ENCODE data around the gene POLR3H. TPM values are rescaled to one million over a fixed set of nuclear protein-coding genes. Genes with fewer than 3 reads are reported as not detected.

Gene POLR3H
- total RNA-seq, 1 donor from 2014 or later, result 44.5 TPM

DNA sequence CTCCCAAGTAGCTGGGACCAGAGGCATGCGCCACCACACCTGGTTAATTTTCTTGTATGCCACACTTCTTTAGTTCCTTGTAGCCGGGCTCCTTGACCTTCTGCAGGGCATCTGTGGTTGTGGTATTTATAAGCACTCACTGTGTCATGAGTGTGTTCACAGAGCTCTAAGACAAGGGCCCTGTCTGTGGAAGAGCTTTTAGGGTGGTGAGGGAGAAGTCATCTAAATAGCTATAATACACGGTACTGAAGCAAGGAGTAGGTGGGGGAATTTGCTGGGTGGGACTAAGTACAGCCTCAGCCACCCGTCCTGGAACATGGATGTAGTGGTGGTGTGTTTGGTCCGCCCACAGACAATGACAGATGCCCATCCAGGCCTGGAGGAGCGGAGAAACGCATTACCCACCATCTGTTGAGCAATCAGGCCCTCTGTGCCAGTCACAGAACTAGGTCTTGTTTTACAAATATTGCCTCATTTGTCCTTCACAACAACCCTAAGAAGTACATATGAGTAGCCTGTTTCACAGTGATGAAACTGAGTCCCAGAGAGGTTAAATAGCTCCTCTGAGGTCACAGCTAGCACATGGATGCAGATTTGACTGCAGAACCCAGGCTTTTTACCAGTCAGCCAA, 65.3 kb downstream of the POLR3H start:
- DNase-seq (ENCODE audit: low read depth), result no peak
- Histone ChIP-seq H3K9ac (ENCODE audit: low read length) (peak overlapping the region; percentile 68), H3K27ac (ENCODE audit: low read depth, low read length) (peak overlapping the region; percentile 17)

DNA sequence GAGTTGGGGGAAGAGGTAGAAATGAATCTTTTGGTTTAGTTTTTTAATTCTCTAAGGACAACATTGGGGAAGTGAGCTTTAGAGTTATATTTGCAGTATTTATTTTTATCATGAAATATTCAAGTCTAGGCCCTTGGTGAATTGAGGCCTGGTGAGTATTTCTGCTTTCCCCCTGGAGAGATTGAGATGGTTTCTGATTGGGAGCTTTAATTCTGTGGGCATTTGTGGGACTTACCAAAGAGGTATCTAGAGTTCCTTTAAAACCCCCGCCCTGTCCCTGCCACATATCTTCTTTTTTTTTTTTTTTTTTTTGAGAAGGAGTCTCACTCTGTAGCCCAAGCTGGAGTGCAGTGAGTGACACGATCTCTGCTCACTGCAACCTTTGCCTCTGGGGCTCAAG, 65.8 kb downstream of the POLR3H start:
- H3K4me1 ChIP-seq (ENCODE audit: insufficient read depth, low read length), result peaks cover 45% of the 10 kb centered on the region
- no peak for TF ChIP-seq EZH2 (IDR thresholded peaks at IDR 0.05; ENCODE audit: insufficient read depth, low read length)
- TF ChIP-seq, protein P1, sequence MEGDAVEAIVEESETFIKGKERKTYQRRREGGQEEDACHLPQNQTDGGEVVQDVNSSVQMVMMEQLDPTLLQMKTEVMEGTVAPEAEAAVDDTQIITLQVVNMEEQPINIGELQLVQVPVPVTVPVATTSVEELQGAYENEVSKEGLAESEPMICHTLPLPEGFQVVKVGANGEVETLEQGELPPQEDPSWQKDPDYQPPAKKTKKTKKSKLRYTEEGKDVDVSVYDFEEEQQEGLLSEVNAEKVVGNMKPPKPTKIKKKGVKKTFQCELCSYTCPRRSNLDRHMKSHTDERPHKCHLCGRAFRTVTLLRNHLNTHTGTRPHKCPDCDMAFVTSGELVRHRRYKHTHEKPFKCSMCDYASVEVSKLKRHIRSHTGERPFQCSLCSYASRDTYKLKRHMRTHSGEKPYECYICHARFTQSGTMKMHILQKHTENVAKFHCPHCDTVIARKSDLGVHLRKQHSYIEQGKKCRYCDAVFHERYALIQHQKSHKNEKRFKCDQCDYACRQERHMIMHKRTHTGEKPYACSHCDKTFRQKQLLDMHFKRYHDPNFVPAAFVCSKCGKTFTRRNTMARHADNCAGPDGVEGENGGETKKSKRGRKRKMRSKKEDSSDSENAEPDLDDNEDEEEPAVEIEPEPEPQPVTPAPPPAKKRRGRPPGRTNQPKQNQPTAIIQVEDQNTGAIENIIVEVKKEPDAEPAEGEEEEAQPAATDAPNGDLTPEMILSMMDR (IDR thresholded peaks at IDR 0.05; ENCODE audit: insufficient read depth, low read depth, low read length), result no peak
- no peak for DNase-seq (ENCODE audit: low read depth)
- no peaks in the 10 kb centered on the region for H3K36me3 Mint-ChIP-seq (ENCODE audit: low read depth, unreplicated experiment)
- no peaks in the 10 kb centered on the region for H3K36me3 ChIP-seq (ENCODE audit: insufficient read depth, low read length)
- no peaks in the 10 kb centered on the region for H3K27me3 ChIP-seq (ENCODE audit: insufficient read depth, low read length)
- H4K20me1 ChIP-seq (ENCODE audit: insufficient read depth, low read length), result peaks cover 74% of the 10 kb centered on the region
- no peak overlapping the region for H3K9ac ChIP-seq (ENCODE audit: low read length)
- H3K4me1 Mint-ChIP-seq (ENCODE audit: low read depth, unreplicated experiment), result peaks cover 30% of the 10 kb centered on the region
- no peak overlapping the region for H3K4me3 ChIP-seq (ENCODE audit: insufficient read depth, low read depth, low read length)
- H3K9me3 ChIP-seq (ENCODE audit: insufficient read depth, low read depth, low read length), result no peaks in the 10 kb centered on the region
- H3K9me3 Mint-ChIP-seq (ENCODE audit: unreplicated experiment), result no peaks in the 10 kb centered on the region
- no peak overlapping the region for H3K27ac Mint-ChIP-seq (ENCODE audit: unreplicated experiment)
- no peak overlapping the region for H3K27ac ChIP-seq (ENCODE audit: low read depth, low read length)
- H3K27me3 Mint-ChIP-seq (ENCODE audit: low read depth, unreplicated experiment), result no peaks in the 10 kb centered on the region
- H3K4me3 Mint-ChIP-seq (ENCODE audit: unreplicated experiment), result no peak overlapping the region
- peaks cover 80% of the 10 kb centered on the region for H3K79me2 ChIP-seq (ENCODE audit: insufficient read depth, low read length)
- FAIRE-seq, result no peak
- no peak overlapping the region for H2AFZ ChIP-seq (ENCODE audit: low read depth, low read length)
- no peak overlapping the region for H3K4me2 ChIP-seq (ENCODE audit: low read length)

More for the DNA sequence above, 65.3 kb downstream of the POLR3H start:
- Mint-ChIP-seq H3K9me3 (ENCODE audit: unreplicated experiment) (no peaks in the 10 kb centered on the region), H3K4me1 (ENCODE audit: low read depth, unreplicated experiment) (peaks cover 35% of the 10 kb centered on the region), H3K36me3 (ENCODE audit: low read depth, unreplicated experiment) (no peaks in the 10 kb centered on the region), H3K27ac (ENCODE audit: unreplicated experiment) (peak overlapping the region; percentile 47), H3K4me3 (ENCODE audit: unreplicated experiment) (peak overlapping the region; percentile 40), H3K27me3 (ENCODE audit: low read depth, unreplicated experiment) (no peaks in the 10 kb centered on the region)
- H3K4me1 ChIP-seq (ENCODE audit: insufficient read depth, low read length), result peaks cover 45% of the 10 kb centered on the region
- peaks cover 74% of the 10 kb centered on the region for H4K20me1 ChIP-seq (ENCODE audit: insufficient read depth, low read length)
- no peak overlapping the region for H3K4me3 ChIP-seq (ENCODE audit: insufficient read depth, low read depth, low read length)
- TF ChIP-seq, protein P1 (IDR thresholded peaks at IDR 0.05; ENCODE audit: insufficient read depth, low read depth, low read length), result no peak
- no peak for TF ChIP-seq EZH2 (IDR thresholded peaks at IDR 0.05; ENCODE audit: insufficient read depth, low read length)
- H3K36me3 ChIP-seq (ENCODE audit: insufficient read depth, low read length), result no peaks in the 10 kb centered on the region
- H3K4me2 ChIP-seq (ENCODE audit: low read length), result peak overlapping the region; percentile 64
- H3K27me3 ChIP-seq (ENCODE audit: insufficient read depth, low read length), result no peaks in the 10 kb centered on the region
- FAIRE-seq, result no peak
- H3K9me3 ChIP-seq (ENCODE audit: insufficient read depth, low read depth, low read length), result no peaks in the 10 kb centered on the region
- peaks cover 80% of the 10 kb centered on the region for H3K79me2 ChIP-seq (ENCODE audit: insufficient read depth, low read length)
- H2AFZ ChIP-seq (ENCODE audit: low read depth, low read length), result no peak overlapping the region

Other genes with a start within 250 kb of the POLR3H start
- gene ZC3H7B, start 242.9 kb downstream of the POLR3H start, total RNA-seq, result 66.6 and 66.7 TPM in 2 replicates
- gene TEF, start 162.5 kb downstream of the POLR3H start, total RNA-seq, result 5.9 and 6.3 TPM in 2 replicates
- gene TOB2, start 97.7 kb downstream of the POLR3H start, total RNA-seq, result 48.1 and 54.6 TPM in 2 replicates
- gene PHF5A, start 75.8 kb downstream of the POLR3H start, total RNA-seq, result 25.3 and 30.9 TPM in 2 replicates
- 67.2 and 73.7 TPM in 2 replicates for gene ACO2, start 75.4 kb downstream of the POLR3H start, total RNA-seq
- gene CSDC2, start 16.5 kb upstream of the POLR3H start, total RNA-seq, result 10.3 and 11.4 TPM in 2 replicates
- 39.4 and 42.3 TPM in 2 replicates for gene PMM1, start 45.4 kb upstream of the POLR3H start, total RNA-seq
- 48.2 and 48.3 TPM in 2 replicates for gene DESI1, start 76.6 kb upstream of the POLR3H start, total RNA-seq
- gene XRCC6, start 76.8 kb upstream of the POLR3H start, total RNA-seq, result 221 and 232 TPM in 2 replicates
- 163 and 175 TPM in 2 replicates for gene SNU13, start 144.4 kb upstream of the POLR3H start, total RNA-seq
- 0.19 and 0.64 TPM in 2 replicates for gene MEI1, start 155.0 kb upstream of the POLR3H start, total RNA-seq

Measured in astrocyte (in vitro differentiated cells and primary cell).